ACHN (cell line): Measurements from ENCODE around the gene PALM.
A peak's percentile ranks its signal among the peaks of the same experiment; 100 is the strongest.
"Not testable (repeated sequence)": the region's sequence is repeated elsewhere in the genome, so short reads cannot be mapped to it uniquely, and the experiment has no call there.

ENCODE experiments used
- DNase-seq: peaks from one replicate; pipeline ENCODE4 v3.0.0-alpha.2; 2015
- in situ Hi-C: cut with HindIII; loops from 2 replicates; pipeline ENCODE4 v1.10.0; 2017; ENCODE audit warnings: low sequenced_read_pairs, low pct_ligation_motif_present, low pct_unique_long_range_greater_than_20kb

Gene PALM

GRCh38 chr19:708154-709143 is at the start of gene PALM:
Gene PALM, plus strand, starts transcription at chr19:708935. Its CDS starts 212 bp downstream, at chr19:709147.
- DNase-seq = peak; percentile 22
- in situ Hi-C loops = no loop called here

GRCh38 chr19:660793-661426 is 47.8 kb upstream of the PALM start:
- DNase-seq = no peak
- in situ Hi-C loops = no loop called here

- DNase-seq = no peak
- in situ Hi-C loops = no loop called here
Observed at GRCh38 chr19:661427-662196, 47.1 kb upstream of the PALM start.

GRCh38 chr19:662207-662961 is 46.4 kb upstream of the PALM start:
- peak; percentile 46 for DNase-seq
- in situ Hi-C loops = no loop called here

GRCh38 chr19:662962-663681 is 45.6 kb upstream of the PALM start, which contains the start of gene RNF126:
Gene RNF126, minus strand, starts transcription at chr19:663214. Its CDS starts 93 bp downstream, at chr19:663121.
- peak; percentile 84 for DNase-seq
- in situ Hi-C loops = no loop called here

GRCh38 chr19:663682-664117 is 45.0 kb upstream of the PALM start:
- DNase-seq = no peak
- in situ Hi-C loops = no loop called here

- peak; percentile 69 for DNase-seq
- in situ Hi-C loops = no loop called here
Observed at GRCh38 chr19:664913-665443, 43.8 kb upstream of the PALM start.

GRCh38 chr19:666985-667573 is 41.7 kb upstream of the PALM start:
- DNase-seq, in situ Hi-C loops: not testable (repeated sequence)

- DNase-seq, in situ Hi-C loops: not testable (repeated sequence)
Observed at GRCh38 chr19:668675-669434, 39.9 kb upstream of the PALM start.

GRCh38 chr19:670609-671075 is 38.1 kb upstream of the PALM start:
- no peak for DNase-seq
- in situ Hi-C loops = no loop called here

GRCh38 chr19:674282-675151 is 34.2 kb upstream of the PALM start:
- DNase-seq = no peak
- in situ Hi-C loops = no loop called here

- in situ Hi-C loops = no loop called here
- no peak for DNase-seq
Observed at GRCh38 chr19:676007-676338, 32.8 kb upstream of the PALM start.

- in situ Hi-C loops = no loop called here
- peak; percentile 45 for DNase-seq
Observed at GRCh38 chr19:676339-677105, 32.2 kb upstream of the PALM start, which contains the start of gene FSTL3. Gene FSTL3, plus strand, starts transcription at chr19:676392. Its CDS starts 32 bp downstream, at chr19:676424.

GRCh38 chr19:677201-677600 is 31.5 kb upstream of the PALM start:
- DNase-seq = peak; percentile 88
- in situ Hi-C loops = no loop called here
